GM19025 (cell line): ENCODE results near the gene SLC10A7.

Experiments
- ATAC-seq: cut with Tn5 transposase; IDR thresholded peaks from one replicate; pipeline ENCODE4 v1.9.1; 2021; ENCODE audit warnings: mild to moderate bottlenecking, low read depth, moderate library complexity; ENCODE audit not compliant: unreplicated experiment

Gene SLC10A7

DNA sequence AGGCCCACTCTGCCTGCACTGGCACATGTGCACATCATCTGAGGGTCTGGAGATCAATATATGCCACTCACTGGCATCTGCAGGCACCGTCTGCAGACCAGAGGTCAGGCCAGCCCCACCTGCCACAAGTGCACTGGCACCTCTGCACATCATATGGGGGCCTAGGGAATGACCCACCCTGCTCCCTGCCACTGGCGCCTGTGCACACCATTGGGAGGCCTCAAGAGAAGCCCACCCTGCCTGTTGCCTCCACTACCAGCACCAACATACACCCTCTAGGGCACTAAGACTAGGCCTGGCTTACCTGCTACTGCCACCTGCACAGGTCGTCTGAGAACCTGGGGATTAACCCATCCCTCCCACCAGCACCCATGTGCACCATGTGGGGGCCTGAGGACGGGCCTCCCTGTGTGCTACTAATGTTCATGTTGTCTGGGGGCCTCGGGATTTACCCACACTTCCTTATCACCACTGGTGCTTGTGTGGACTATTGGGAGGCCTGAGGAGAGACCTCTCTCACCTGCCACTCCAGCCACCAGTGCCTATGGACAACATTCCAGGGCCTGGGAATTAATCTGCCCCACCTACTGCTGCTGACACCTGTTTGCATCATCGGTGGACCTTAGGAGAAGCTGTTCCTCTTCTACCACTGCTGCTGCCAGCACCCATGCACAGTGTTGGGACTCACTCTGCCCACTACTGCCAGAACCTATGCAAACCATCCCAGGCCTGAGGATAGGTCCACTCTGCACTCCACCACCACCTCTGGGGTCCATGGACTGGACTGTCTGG lies 193.7 kb downstream of the SLC10A7 start:
- ATAC-seq, result no peak

DNA sequence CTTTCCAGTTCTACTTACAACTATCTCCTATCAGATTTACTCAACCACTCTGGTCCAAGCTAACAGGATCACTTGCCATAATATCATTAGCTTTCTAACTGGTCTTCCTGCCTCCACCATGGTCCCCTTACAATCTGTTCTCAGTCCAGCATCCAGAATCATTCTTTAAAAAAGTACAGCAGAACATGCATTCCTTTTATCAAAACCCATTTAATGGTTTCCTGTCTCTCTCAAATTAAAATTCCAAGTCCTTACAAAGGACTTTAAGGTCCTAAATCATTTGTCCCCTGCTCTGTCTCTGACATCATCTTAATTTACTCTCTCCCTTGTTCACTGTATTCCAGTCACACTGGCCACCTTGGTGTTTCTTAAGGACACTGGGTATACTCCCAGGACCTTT lies 202.8 kb downstream of the SLC10A7 start:
- no peak for ATAC-seq

GRCh38 chr4:146317783-146318182 lies 204.0 kb downstream of the SLC10A7 start:
- no peak for ATAC-seq

DNA sequence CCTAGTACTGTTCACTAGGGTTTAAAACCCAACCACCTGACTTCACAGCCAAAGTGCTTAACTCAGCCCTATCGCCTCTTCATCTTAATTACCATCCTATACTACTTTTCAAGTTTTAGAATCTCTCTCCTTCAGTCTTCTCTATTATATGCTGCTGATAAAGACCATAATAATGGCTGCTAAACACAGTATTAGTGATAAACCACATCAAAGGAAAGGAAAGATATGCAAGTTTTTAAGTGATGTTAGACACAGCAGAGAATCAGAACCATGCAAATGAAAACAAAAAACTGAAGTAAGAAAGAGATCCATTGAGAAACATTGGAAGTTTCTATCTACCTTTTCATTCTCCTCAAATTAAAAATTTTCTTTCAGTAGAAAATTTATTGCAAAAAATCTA lies 206.6 kb downstream of the SLC10A7 start:
- no peak for ATAC-seq

- ATAC-seq, result no peak
Measured at GRCh38 chr4:146311238-146311970, 210.3 kb downstream of the SLC10A7 start.

- ATAC-seq, result peak; percentile 81
Measured at GRCh38 chr4:146310319-146311021, 211.3 kb downstream of the SLC10A7 start.

GRCh38 chr4:146308951-146309350 lies 212.8 kb downstream of the SLC10A7 start:
- ATAC-seq, result no peak

- no peak for ATAC-seq
Measured at GRCh38 chr4:146302822-146303221, 218.9 kb downstream of the SLC10A7 start.

- no peak for ATAC-seq
Measured at GRCh38 chr4:146299607-146300006, 222.1 kb downstream of the SLC10A7 start.

DNA sequence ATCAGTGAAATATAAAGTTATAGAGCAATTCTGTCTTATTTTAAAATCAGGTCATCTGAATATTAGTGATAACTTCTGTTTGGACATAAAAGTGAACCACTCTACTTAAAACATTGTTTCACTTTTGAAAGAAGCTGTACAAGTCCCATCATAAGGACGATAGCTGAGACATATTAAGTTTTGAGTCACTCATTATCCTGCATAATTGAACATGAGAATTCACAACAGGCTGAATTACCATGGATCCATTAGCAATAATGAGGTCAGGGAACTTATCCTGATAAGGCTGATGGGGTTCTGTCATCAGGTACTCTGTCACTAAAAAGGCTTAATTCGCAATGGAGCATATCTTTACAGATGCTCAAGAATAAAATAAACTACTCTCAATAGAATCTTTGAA lies 227.0 kb downstream of the SLC10A7 start:
- no peak for ATAC-seq

DNA sequence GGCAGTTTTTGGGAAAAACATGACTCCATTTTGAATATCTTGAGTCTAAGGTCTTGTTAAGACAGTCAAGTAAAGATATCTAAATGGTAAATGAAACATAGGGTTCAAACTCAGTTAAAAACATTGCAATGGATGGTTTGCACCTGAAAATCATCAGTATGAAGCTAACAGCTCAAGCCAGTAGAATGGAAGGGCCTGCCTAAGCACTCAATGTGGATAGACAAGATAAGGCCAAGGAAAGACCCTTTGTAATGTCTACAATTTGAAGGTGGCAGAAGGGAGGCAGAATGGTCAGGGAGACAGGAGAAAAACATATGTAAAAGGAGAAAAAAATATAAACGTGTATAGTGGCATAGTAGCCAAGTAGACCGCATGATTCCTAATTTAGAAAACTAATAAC lies 229.2 kb downstream of the SLC10A7 start:
- ATAC-seq, result no peak

DNA sequence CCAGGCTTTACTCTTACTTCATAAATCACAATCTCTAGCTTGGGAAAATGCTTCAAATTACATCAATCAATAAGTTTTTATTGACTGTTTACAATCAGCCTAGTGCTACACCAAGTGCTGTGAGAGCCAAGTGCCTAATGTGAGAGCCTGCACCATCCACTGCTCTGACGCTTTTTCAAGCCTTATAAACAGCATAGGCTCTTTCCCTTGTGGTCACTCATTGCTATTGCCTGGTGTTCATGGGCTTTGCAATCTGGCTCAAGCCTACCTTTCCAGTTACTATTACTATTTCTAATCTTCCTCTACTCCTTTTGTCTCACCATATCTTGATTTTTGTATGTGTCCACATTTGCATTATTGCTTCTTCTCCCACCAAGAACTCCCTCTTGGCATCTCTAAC lies 230.4 kb downstream of the SLC10A7 start:
- ATAC-seq, result no peak

DNA sequence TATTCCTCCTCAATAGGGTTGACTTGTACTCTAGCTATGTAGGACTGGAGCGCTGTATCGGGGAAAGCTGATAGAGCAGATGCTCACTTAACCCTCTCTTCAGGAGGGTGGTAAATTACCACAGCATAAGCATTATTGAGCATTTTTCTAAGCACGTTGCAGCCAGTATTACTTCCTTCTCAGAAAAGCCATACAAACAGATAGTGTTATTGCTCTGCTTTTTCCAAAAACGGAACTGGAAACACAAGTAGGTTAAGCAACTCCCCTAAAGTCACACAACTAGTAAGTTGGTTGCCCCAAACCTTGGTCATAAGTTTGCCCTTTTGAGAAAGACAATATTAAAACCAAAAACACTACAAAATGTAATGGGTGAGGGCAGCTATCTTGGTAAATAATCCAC lies 233.5 kb downstream of the SLC10A7 start:
- no peak for ATAC-seq

GRCh38 chr4:146285037-146285436 lies 236.7 kb downstream of the SLC10A7 start:
- ATAC-seq, result no peak

- no peak for ATAC-seq
Measured at GRCh38 chr4:146283758-146284651, 237.7 kb downstream of the SLC10A7 start.

DNA sequence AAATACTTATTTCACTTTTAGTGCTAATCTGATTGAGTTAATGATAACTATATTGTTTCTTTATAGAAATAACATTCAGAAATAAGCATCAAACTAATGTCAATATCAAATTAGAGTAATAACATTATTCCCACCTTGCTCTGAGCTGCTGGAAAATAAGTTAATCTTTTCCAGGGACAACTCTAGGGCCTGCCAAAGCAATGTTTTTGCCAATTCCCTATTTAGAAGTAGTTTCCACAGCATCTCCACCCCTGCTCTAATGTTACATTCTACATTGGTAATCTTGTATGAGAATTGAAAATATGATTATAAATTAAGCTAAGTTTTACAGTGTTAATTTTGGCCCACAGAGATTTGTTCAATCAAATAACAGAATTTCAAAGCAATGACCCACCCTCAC lies 239.1 kb downstream of the SLC10A7 start:
- no peak for ATAC-seq

DNA sequence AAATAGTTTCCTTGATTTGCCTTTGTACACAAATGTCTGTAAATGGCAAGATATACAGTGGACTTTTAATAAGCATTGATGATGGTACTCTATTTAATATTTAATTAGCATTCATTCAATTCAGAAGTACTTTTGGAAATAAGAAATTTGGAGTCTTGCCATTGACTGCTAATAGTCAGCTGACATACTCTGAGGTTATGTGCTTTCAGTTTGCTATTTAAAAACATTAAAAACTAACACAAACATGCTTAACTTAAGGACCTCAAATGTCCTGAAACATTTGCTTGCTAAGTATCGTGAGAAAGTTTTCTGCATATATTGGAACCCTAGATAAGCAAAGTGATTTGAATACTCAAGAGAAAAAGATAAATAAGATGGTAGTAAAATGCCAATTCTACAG lies 242.8 kb downstream of the SLC10A7 start:
- no peak for ATAC-seq

GRCh38 chr4:146275370-146275769 lies 246.4 kb downstream of the SLC10A7 start:
- no peak for ATAC-seq

DNA sequence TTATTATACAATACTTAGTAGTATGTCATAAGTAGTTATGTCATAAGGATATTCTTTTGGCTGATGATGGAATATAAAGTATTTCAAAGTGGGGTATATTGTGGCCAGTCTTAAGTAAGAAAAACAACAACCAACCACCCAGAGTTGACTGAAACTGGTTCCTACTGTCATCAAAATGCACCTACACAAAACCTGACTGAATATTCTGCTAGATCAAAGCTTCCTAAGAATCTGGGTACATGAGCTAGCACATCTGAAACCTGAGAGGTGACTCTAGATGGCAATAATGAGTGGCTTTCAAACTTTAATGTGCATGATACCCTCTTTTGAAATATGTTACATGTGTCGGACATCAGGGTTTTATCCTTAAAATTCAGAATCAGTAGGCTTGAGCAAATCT lies 247.0 kb downstream of the SLC10A7 start:
- ATAC-seq, result no peak

GRCh38 chr4:146273204-146273901 lies 248.4 kb downstream of the SLC10A7 start:
- peak; percentile 64 for ATAC-seq
